KMS-11 (cell line): ENCODE measurements around the gene RAB40B.
"Not testable (repeated sequence)": the region's sequence is repeated elsewhere in the genome, so short reads cannot be mapped to it uniquely, and the experiment has no call there.

Source experiments
- H2AFZ ChIP-seq: fragments of 200-600 bp; sonication (generic); 2 replicates; pipeline ENCODE4 v1.6.1; 2016; ENCODE audit warnings: antibody characterized with exemption, mixed run types, low read depth
- H3K27ac ChIP-seq: fragments of 200-600 bp; sonication (generic); 2 replicates; pipeline ENCODE4 v1.6.1; 2016; ENCODE audit warnings: mild to moderate bottlenecking, mixed run types
- H3K27me3 ChIP-seq: fragments of 200-600 bp; sonication (generic); 2 replicates; pipeline ENCODE4 v1.6.1; 2017; ENCODE audit warnings: mild to moderate bottlenecking, low read depth, mixed run types, moderate library complexity; ENCODE audit not compliant: insufficient read depth
- H3K36me3 ChIP-seq: fragments of 200-600 bp; sonication (generic); 2 replicates; pipeline ENCODE4 v1.6.1; 2017; ENCODE audit warnings: mild to moderate bottlenecking, mixed run types; ENCODE audit not compliant: insufficient read depth
- H3K4me1 ChIP-seq: fragments of 200-600 bp; sonication (generic); 2 replicates; pipeline ENCODE4 v1.6.1; 2016; ENCODE audit warnings: mild to moderate bottlenecking, low read depth, mixed run types; ENCODE audit not compliant: poor library complexity, severe bottlenecking
- H3K4me2 ChIP-seq: fragments of 200-600 bp; sonication (generic); 2 replicates; pipeline ENCODE4 v1.7.0; 2016; ENCODE audit warnings: mild to moderate bottlenecking, mixed run types
- H3K4me3 ChIP-seq: fragments of 200-600 bp; sonication (generic); IDR thresholded peaks from 2 replicates; pipeline ENCODE4 v1.6.1; 2017; ENCODE audit warnings: low read depth, low read length, mixed read lengths; ENCODE audit not compliant: insufficient read depth
- H3K79me2 ChIP-seq: fragments of 200-600 bp; sonication (generic); 2 replicates; pipeline ENCODE4 v1.6.1; 2016; ENCODE audit warnings: low read depth, mixed run types; ENCODE audit not compliant: insufficient read depth
- H3K9ac ChIP-seq: fragments of 200-600 bp; sonication (generic); 2 replicates; pipeline ENCODE4 v1.6.1; 2016; ENCODE audit warnings: mild to moderate bottlenecking, mixed run types
- H4K20me1 ChIP-seq: fragments of 200-600 bp; sonication (generic); 2 replicates; pipeline ENCODE4 v1.6.1; 2016; ENCODE audit warnings: mild to moderate bottlenecking, mixed run types; ENCODE audit not compliant: insufficient read depth
- TF ChIP-seq, protein P1 (sequence below): fragments of 200-600 bp; sonication (generic); conservative IDR thresholded peaks from 2 replicates; pipeline ENCODE4 v1.6.1; 2017; ENCODE audit warnings: low read depth, mild to moderate bottlenecking, antibody characterized with exemption, low read length, moderate library complexity, mixed read lengths

RAB40B gene

DNA sequence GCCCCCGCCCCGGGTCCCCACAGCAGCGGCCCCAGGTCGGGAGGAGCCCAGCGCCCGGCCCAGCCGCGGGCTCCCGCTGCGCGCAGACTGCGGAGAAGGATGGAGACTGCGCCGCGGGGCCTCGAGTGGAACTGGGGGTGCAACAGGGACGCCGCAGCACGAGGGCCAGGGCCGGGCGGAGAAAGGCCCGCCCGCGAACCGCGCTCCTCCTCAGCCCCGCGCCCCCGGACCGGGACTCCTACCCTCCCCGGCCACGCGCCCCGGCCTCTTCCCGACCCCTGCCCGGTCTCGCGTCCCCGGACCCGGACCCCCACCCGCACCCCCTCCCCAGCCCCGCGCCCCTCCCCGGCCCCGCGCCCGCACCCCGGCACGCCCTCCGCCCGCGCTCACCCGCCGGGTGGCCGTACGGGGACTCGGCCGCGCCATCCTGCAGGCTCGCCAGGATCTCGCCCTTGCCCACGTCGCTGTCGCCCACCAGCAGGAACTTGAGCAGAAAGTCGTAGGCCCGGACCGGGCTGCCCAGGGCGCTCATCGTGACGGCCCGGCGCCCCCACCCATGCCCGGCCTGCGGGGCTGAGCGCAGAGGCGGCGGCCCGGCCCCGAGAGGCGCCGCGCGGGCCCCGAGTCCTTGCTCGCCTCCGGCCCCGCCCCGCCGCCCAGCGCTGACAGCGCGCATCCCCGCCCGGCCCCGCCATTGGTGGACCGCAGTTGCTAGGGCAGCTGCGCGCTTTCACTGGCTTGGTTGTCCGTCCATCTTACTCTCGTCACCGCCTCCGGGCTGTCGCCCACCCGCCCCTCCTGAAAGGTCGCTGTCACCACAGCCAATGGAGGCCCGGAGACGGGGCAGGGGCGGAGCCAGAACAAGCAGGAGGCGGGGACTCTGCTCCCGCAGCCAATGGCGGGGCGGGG lies at the start of gene RAB40B:
Gene RAB40B (minus strand): TSS at position 634 of the 909 bp plus-strand sequence. CDS start 102 bp downstream, at position 532.
- Histone ChIP-seq H4K20me1 (no peaks in the 10 kb centered on the region), H3K4me3 (no peak within 1 kb of the TSS), H3K27me3 (no peaks in the 10 kb centered on the region), H3K36me3 (no peaks in the 10 kb centered on the region), H3K79me2 (no peaks in the 10 kb centered on the region), H3K9ac (peak within 1 kb of the TSS; percentile 27; the same call in 1 of the 2 replicates), H3K4me2 (peak within 1 kb of the TSS; percentile 85), H3K27ac (no peak within 1 kb of the TSS), H2AFZ (peak within 1 kb of the TSS; percentile 73; the same call in 1 of the 2 replicates), H3K4me1 (no peaks in the 10 kb centered on the region)
- TF ChIP-seq, protein P1, sequence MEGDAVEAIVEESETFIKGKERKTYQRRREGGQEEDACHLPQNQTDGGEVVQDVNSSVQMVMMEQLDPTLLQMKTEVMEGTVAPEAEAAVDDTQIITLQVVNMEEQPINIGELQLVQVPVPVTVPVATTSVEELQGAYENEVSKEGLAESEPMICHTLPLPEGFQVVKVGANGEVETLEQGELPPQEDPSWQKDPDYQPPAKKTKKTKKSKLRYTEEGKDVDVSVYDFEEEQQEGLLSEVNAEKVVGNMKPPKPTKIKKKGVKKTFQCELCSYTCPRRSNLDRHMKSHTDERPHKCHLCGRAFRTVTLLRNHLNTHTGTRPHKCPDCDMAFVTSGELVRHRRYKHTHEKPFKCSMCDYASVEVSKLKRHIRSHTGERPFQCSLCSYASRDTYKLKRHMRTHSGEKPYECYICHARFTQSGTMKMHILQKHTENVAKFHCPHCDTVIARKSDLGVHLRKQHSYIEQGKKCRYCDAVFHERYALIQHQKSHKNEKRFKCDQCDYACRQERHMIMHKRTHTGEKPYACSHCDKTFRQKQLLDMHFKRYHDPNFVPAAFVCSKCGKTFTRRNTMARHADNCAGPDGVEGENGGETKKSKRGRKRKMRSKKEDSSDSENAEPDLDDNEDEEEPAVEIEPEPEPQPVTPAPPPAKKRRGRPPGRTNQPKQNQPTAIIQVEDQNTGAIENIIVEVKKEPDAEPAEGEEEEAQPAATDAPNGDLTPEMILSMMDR, result no peak

GRCh38 chr17:82745524-82745923 lies 47.0 kb upstream of the RAB40B start:
- no peaks in the 10 kb centered on the region for H3K4me1 ChIP-seq
- no peak overlapping the region for H3K4me3 ChIP-seq
- no peaks in the 10 kb centered on the region for H3K79me2 ChIP-seq
- H3K27me3 ChIP-seq, result no peaks in the 10 kb centered on the region
- no peak overlapping the region for H3K27ac ChIP-seq
- TF ChIP-seq, protein P1, result no peak
- no peak overlapping the region for H3K4me2 ChIP-seq
- no peak overlapping the region for H2AFZ ChIP-seq
- no peak overlapping the region for H3K9ac ChIP-seq
- H4K20me1 ChIP-seq, result no peaks in the 10 kb centered on the region
- no peaks in the 10 kb centered on the region for H3K36me3 ChIP-seq

DNA sequence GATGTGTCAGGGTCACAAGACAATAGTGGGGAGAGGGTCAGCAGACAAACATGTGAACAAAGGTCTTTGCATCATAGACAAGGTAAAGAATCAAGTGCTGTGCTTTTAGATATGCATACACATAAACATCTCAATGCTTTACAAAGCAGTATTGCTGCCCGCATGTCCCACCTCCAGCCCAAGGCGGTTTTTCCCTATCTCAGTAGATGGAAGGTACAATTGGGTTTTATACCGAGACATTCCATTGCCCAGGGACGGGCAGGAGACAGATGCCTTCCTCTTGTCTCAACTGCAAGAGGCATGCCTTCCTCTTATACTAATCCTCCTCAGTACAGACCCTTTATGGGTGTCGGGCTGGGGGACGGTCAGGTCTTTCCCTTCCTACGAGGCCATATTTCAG lies 46.2 kb upstream of the RAB40B start:
- not testable (repeated sequence) for H2AFZ ChIP-seq, H4K20me1 ChIP-seq, H3K4me2 ChIP-seq, H3K79me2 ChIP-seq, H3K9ac ChIP-seq, H3K27me3 ChIP-seq, H3K4me3 ChIP-seq, H3K27ac ChIP-seq, H3K4me1 ChIP-seq, H3K36me3 ChIP-seq

DNA sequence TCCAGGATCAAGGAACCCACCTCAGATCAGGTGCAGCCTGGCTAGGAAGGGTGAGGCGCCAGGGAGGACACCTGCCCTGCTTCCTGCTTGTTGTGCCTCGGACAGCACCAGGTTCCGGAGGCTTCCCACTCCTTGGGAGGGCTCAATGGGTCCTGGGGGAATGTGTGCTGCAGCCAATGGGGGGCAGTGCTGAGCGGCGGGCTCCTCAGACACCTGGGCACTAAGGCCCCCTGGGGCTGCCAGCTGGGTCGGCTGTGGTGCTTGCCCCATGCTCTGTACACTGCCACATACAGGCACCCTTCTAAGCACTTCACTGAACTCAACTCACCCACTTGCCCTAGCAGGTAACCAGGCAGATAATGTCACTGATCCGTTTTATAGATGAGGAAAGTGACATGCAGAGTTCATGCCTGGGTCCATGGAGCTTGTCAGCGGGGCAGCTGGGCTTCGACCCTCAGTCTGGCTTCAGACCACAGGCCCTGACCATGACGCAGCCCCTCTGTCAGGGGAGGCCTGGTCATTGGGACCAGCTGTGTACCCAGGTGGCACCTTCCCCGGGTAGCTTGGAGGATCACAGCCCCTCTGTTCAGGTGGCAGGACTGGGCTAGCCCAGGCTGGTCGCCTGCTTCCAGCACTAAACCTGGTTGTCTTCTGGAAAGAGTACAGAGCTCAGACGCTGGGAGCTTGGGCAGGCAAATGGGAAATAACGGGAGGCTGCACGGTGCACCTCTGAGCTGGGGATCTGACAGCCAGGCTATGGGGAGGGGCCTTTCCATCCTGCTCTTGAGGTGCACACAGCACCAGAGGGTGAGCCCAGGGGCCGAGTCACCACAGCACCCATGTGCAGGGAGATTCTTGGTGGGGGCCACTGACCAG lies 45.1 kb upstream of the RAB40B start:
- H4K20me1 ChIP-seq, result no peaks in the 10 kb centered on the region
- H3K4me1 ChIP-seq, result no peaks in the 10 kb centered on the region
- no peak overlapping the region for H3K27ac ChIP-seq

More for the DNA sequence above, 45.1 kb upstream of the RAB40B start:
- TF ChIP-seq, protein P1, result no peak
- Histone ChIP-seq H2AFZ (no peak overlapping the region), H3K79me2 (no peaks in the 10 kb centered on the region), H3K27me3 (no peaks in the 10 kb centered on the region), H3K4me2 (no peak overlapping the region), H3K36me3 (no peaks in the 10 kb centered on the region), H3K4me3 (no peak overlapping the region), H3K9ac (no peak overlapping the region)
